DND-41 (cell line): Measurements from ENCODE around the gene PLEKHG2.

Experiments
- ATAC-seq: fragments of 200-7000 bp; cut with Tn5 transposase; 3 replicates; pipeline ENCODE4 v1.9.1; 2021; ENCODE audit warnings: low read depth; ENCODE audit not compliant: insufficient read depth
- DNase-seq: peaks from one replicate; pipeline ENCODE4 v3.0.0-alpha.2; 2020
- H2AFZ ChIP-seq: 2 replicates; pipeline ENCODE4 v1.6.0; 2012; ENCODE audit warnings: low read depth, low read length
- H3K27ac ChIP-seq: 2 replicates; pipeline ENCODE4 v1.5.1; 2012; ENCODE audit warnings: low read length, inconsistent platforms
- H3K27me3 ChIP-seq: fragments of 200-600 bp; sonication (generic); 2 replicates; pipeline ENCODE4 v1.6.0; 2012; ENCODE audit warnings: low read length, mild to moderate bottlenecking, inconsistent platforms; ENCODE audit not compliant: insufficient read depth, poor library complexity
- H3K36me3 ChIP-seq: 2 replicates; pipeline ENCODE4 v1.5.1; 2012; ENCODE audit warnings: low read length, inconsistent platforms; ENCODE audit not compliant: insufficient read depth
- H3K4me1 ChIP-seq: 2 replicates; pipeline ENCODE4 v1.5.1; 2012; ENCODE audit warnings: mild to moderate bottlenecking, low read length; ENCODE audit not compliant: insufficient read depth
- H3K4me2 ChIP-seq: 2 replicates; pipeline ENCODE4 v1.6.0; 2012; ENCODE audit warnings: mild to moderate bottlenecking, moderate library complexity, low read length, inconsistent platforms; ENCODE audit not compliant: insufficient read depth
- H3K4me3 ChIP-seq, 2 experiments: fragments of 200-600 bp in 1 of 2; shearing (Covaris generic) in 1 of 2; 2 replicates each; pipeline ENCODE4 v1.5.1; 2012 to 2016; ENCODE audit warnings: inconsistent platforms in 2 of 2, low read length in 2 of 2, mild to moderate bottlenecking in 2 of 2, low read depth in 1 of 2, moderate library complexity in 1 of 2
- H3K79me2 ChIP-seq: 2 replicates; pipeline ENCODE4 v1.6.0; 2012; ENCODE audit warnings: low read length, inconsistent platforms; ENCODE audit not compliant: insufficient read depth
- H3K9ac ChIP-seq: 2 replicates; pipeline ENCODE4 v1.6.0; 2012; ENCODE audit warnings: low read depth, mild to moderate bottlenecking, inconsistent platforms, low read length, moderate library complexity
- H3K9me3 ChIP-seq: 2 replicates; pipeline ENCODE4 v1.5.1; 2012; ENCODE audit warnings: low read length, moderate library complexity, mild to moderate bottlenecking, inconsistent platforms; ENCODE audit not compliant: insufficient read depth, severe bottlenecking
- H4K20me1 ChIP-seq: 2 replicates; pipeline ENCODE4 v1.6.0; 2012; ENCODE audit warnings: low read length; ENCODE audit not compliant: insufficient read depth
- CTCF ChIP-seq: IDR thresholded peaks from 2 replicates; pipeline ENCODE4 v1.5.1; 2012; ENCODE audit warnings: borderline replicate concordance, low read length, moderate library complexity, mild to moderate bottlenecking; ENCODE audit not compliant: poor library complexity, severe bottlenecking; ENCODE audit errors: extremely low read depth
- EZH2 ChIP-seq: IDR thresholded peaks from 3 replicates; pipeline ENCODE4 v1.6.1; 2012; ENCODE audit warnings: borderline replicate concordance, low read depth, mild to moderate bottlenecking, moderate library complexity, low read length, inconsistent platforms; ENCODE audit not compliant: severe bottlenecking

Gene PLEKHG2

DNA sequence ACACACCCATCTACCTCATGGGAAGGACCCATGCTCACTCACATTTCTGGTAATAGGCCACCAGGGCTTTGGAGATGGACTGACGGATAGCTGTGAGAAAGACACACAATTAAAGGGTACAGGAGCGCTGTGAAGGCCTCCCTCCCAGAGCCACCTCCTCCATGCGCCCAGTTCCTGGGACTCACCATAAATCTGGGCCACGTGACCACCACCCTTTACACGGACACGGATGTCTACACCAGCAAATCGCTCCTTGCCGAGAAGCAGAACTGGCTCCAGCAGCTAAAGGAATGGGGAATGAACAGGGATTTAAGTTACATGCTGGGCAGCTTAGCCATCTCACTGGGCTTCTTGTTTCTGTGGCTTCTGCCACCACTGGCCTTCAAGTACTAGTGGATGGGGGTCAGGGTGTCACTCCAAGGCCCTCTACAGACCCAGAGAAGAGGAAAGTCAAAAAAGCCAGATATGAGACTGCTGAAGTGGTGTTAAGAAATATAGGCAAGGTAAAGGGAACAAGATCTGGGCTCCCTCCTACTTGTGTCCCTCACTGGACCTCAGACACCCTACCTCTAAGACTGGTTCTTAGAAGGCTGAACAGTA is 21.1 kb downstream of the PLEKHG2 start:
- peaks cover 27% of the 10 kb centered on the region for H3K4me1 ChIP-seq
- TF ChIP-seq CTCF (no peak), EZH2 (no peak)
- ATAC-seq (no peak), DNase-seq (no peak)
- peak overlapping the region; percentile 85 for H3K9ac ChIP-seq
- no peaks in the 10 kb centered on the region for H3K9me3 ChIP-seq
- peak overlapping the region in 1 of 2 experiments; percentile 87; a peak in 2 of 4 replicates for H3K4me3 ChIP-seq
- peaks cover 35% of the 10 kb centered on the region for H3K36me3 ChIP-seq
- no peak overlapping the region for H2AFZ ChIP-seq
- peak overlapping the region; percentile 93; the same call in 1 of the 2 replicates for H3K4me2 ChIP-seq
- H3K27ac ChIP-seq = peak overlapping the region; percentile 93; the same call in 1 of the 2 replicates
- peaks cover 30% of the 10 kb centered on the region for H4K20me1 ChIP-seq
- peaks cover 32% of the 10 kb centered on the region for H3K79me2 ChIP-seq
- no peaks in the 10 kb centered on the region for H3K27me3 ChIP-seq

GRCh38 chr19:39434123-39435076 is 21.9 kb downstream of the PLEKHG2 start:
- Histone ChIP-seq H3K27ac (peak overlapping the region; percentile 93), H3K4me2 (peak overlapping the region; percentile 93), H3K79me2 (peaks cover 32% of the 10 kb centered on the region), H3K4me3 (peak overlapping the region; percentile 87 to 98; a peak in 3 of 4 replicates), H2AFZ (no peak overlapping the region), H3K4me1 (peaks cover 27% of the 10 kb centered on the region), H4K20me1 (peaks cover 30% of the 10 kb centered on the region), H3K9ac (peak overlapping the region; percentile 85), H3K9me3 (no peaks in the 10 kb centered on the region), H3K36me3 (peaks cover 35% of the 10 kb centered on the region), H3K27me3 (no peaks in the 10 kb centered on the region)
- TF ChIP-seq EZH2 = no peak
- no peak for ATAC-seq
- no peak for DNase-seq

DNA sequence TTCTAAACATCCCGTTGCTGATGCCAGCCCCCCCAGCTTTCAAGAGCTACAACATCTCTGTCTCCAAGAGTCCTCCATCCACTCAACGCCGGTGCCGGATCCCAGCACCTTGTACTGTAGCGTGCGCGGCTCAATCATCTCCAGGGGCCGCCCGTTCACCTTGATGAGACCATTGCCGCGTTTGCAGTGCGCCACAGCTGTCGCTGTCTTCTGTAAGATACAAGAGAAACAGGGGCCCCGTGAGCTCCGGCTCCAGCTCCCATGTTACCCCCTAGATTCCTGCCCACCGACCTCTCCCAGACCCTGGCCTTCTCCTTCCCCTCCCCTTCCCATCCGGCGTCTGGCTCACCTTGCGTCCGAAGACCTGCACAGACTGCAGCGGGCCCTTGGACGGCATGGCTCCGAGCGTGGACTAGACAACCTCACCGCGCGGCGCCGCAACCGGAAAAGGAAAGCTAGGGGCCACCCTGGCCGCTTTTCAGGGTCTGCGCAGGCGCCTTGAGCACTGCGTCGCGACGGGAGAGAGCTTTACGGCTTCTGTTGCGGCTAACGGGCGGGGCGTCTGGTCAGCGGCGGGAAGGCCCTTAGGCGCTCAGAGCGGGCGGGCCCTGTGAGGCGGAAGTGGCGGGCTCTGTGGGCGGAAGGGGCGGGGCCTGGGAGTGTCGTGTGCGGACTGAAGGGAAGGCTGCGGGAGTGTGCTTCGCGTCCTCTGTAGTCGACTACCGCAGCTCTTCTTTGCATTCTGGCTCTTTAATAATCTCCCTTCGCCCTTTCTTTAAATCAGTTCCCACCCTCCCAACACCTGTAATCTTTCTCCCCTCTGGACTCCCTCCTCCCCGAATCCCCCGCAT is 23.3 kb downstream of the PLEKHG2 start, which contains the start of gene RPS16:
Gene RPS16, minus strand, starts transcription at position 451 of the 851 bp plus-strand sequence. Its CDS starts 54 bp downstream, at position 397.
- ATAC-seq (peak; percentile 93), DNase-seq (peak; percentile 99)
- H3K79me2 ChIP-seq = peaks cover 32% of the 10 kb centered on the region
- no peak for TF ChIP-seq EZH2
- TF ChIP-seq CTCF = peak; percentile 1
- H3K36me3 ChIP-seq = peaks cover 35% of the 10 kb centered on the region
- peak within 1 kb of the TSS; percentile 85 for H3K9ac ChIP-seq
- peak within 1 kb of the TSS; percentile 93 for H3K4me2 ChIP-seq
- no peaks in the 10 kb centered on the region for H3K9me3 ChIP-seq
- no peaks in the 10 kb centered on the region for H3K27me3 ChIP-seq
- peaks cover 32% of the 10 kb centered on the region for H3K4me1 ChIP-seq
- H3K4me3 ChIP-seq = peak within 1 kb of the TSS; percentile 87 to 98
- H2AFZ ChIP-seq = peak within 1 kb of the TSS; percentile 78
- H4K20me1 ChIP-seq = peaks cover 30% of the 10 kb centered on the region
- peak within 1 kb of the TSS; percentile 95 for H3K27ac ChIP-seq
